WTC11 (cell line): ENCODE data around the gene OR6A2. TPM values are rescaled to one million over a fixed set of nuclear protein-coding genes. Genes with fewer than 3 reads are reported as not detected.

Experiments used
- ATAC-seq: fragments of 200-7000 bp; cut with Tn5 transposase; 2 replicates; pipeline ENCODE4 v1.10.0; 2021; ENCODE audit warnings: mild to moderate bottlenecking, moderate library complexity
- Bru-seq: library from RNA; stranded (reverse); fragments of 400-500 nt; gene quantifications from one replicate; lab custom pipeline; 2021; lab: Mats Ljungman, UMichigan
- CTCF ChIA-PET: fragments of 300-600 bp; sonication (Branson Sonifier 250); formaldehyde crosslinking; loops from one replicate; lab custom pipeline; 2021; ENCODE audit warnings: antibody characterized with exemption; lab: Charles Lee
- POLR2A ChIA-PET: fragments of 350-600 bp; sonication (Branson Sonifier 250); formaldehyde crosslinking; loops from one replicate; lab custom pipeline; 2021; ENCODE audit warnings: antibody characterized with exemption; lab: Charles Lee
- DNase-seq: peaks from one replicate; pipeline ENCODE4 v3.0.0; 2021; ENCODE audit warnings: low spot score
- H3K27ac Mint-ChIP-seq: 2 replicates; pipeline ENCODE4 v1.8.0; 2021; ENCODE audit warnings: mixed read lengths
- H3K27me3 Mint-ChIP-seq: 2 replicates; pipeline ENCODE4 v1.8.0; 2021; ENCODE audit warnings: low read depth, mild to moderate bottlenecking, moderate library complexity, mixed read lengths
- H3K36me3 Mint-ChIP-seq: 2 replicates; pipeline ENCODE4 v1.8.0; 2021; ENCODE audit warnings: mixed read lengths
- H3K4me1 Mint-ChIP-seq: 2 replicates; pipeline ENCODE4 v1.8.0; 2022; ENCODE audit warnings: mixed read lengths
- H3K4me3 Mint-ChIP-seq: 2 replicates; pipeline ENCODE4 v1.8.0; 2021; ENCODE audit warnings: mild to moderate bottlenecking, moderate library complexity, mixed read lengths
- H3K9me3 Mint-ChIP-seq: 2 replicates; pipeline ENCODE4 v1.8.0; 2021; ENCODE audit warnings: mixed read lengths
- ATF1 ChIP-seq: sonication (generic); formaldehyde crosslinking; IDR thresholded peaks from 2 replicates; pipeline ENCODE4 v1.8.1; 2023; ENCODE audit warnings: mild to moderate bottlenecking, moderate library complexity, missing genetic modification reagents
- CBFB ChIP-seq: sonication (generic); formaldehyde crosslinking; IDR thresholded peaks from 2 replicates; pipeline ENCODE4 v1.8.1; 2022; ENCODE audit warnings: mild to moderate bottlenecking, low read depth, missing genetic modification reagents
- CDX4 ChIP-seq: fragments of 250-450 bp; sonication (Bioruptor Pico); IDR thresholded peaks from 2 replicates; pipeline ENCODE4 v1.9.0; 2021; ENCODE audit warnings: moderate library complexity, mild to moderate bottlenecking, inconsistent platforms, borderline replicate concordance
- CREB1 ChIP-seq: sonication (generic); formaldehyde crosslinking; IDR thresholded peaks from 2 replicates; pipeline ENCODE4 v1.8.0; 2023; ENCODE audit warnings: mild to moderate bottlenecking, missing genetic modification reagents
- CREM ChIP-seq: sonication (generic); formaldehyde crosslinking; IDR thresholded peaks from 2 replicates; pipeline ENCODE4 v1.8.1; 2022; ENCODE audit warnings: mild to moderate bottlenecking, missing genetic modification reagents, moderate library complexity
- CTCF ChIP-seq: fragments of 200-600 bp; IDR thresholded peaks from 2 replicates; pipeline ENCODE4 v1.8.0; 2022; ENCODE audit warnings: antibody characterized with exemption
- E2F1 ChIP-seq: sonication (generic); formaldehyde crosslinking; IDR thresholded peaks from 2 replicates; pipeline ENCODE4 v1.8.0; 2022; ENCODE audit warnings: mild to moderate bottlenecking, missing genetic modification reagents
- ETV6 ChIP-seq: sonication (generic); formaldehyde crosslinking; IDR thresholded peaks from 2 replicates; pipeline ENCODE4 v1.8.1; 2022; ENCODE audit warnings: mild to moderate bottlenecking, missing genetic modification reagents
- FOXK1 ChIP-seq: sonication (generic); formaldehyde crosslinking; IDR thresholded peaks from 2 replicates; pipeline ENCODE4 v1.8.0; 2022; ENCODE audit warnings: mild to moderate bottlenecking, moderate library complexity, missing genetic modification reagents
- FOXP1 ChIP-seq: sonication (generic); formaldehyde crosslinking; IDR thresholded peaks from 2 replicates; pipeline ENCODE4 v1.8.0; 2022; ENCODE audit warnings: missing genetic modification reagents, mild to moderate bottlenecking, moderate library complexity, borderline replicate concordance
- GABPB1 ChIP-seq: sonication (generic); formaldehyde crosslinking; IDR thresholded peaks from 2 replicates; pipeline ENCODE4 v1.8.1; 2023; ENCODE audit warnings: mild to moderate bottlenecking, missing genetic modification reagents
- GTF2I ChIP-seq: fragments of 250-450 bp; sonication (Bioruptor Pico); conservative IDR thresholded peaks from 2 replicates; pipeline ENCODE4 v1.4.0; 2021; ENCODE audit warnings: mild to moderate bottlenecking
- JUN ChIP-seq: sonication (generic); formaldehyde crosslinking; IDR thresholded peaks from 2 replicates; pipeline ENCODE4 v1.8.0; 2023; ENCODE audit warnings: mild to moderate bottlenecking, missing genetic modification reagents
- PRRX2 ChIP-seq: fragments of 250-450 bp; sonication (Bioruptor Pico); IDR thresholded peaks from 2 replicates; pipeline ENCODE4 v1.8.0; 2021; ENCODE audit warnings: mild to moderate bottlenecking
- ZBTB21 ChIP-seq: sonication (generic); formaldehyde crosslinking; IDR thresholded peaks from 2 replicates; pipeline ENCODE4 v1.8.1; 2023; ENCODE audit warnings: mild to moderate bottlenecking, missing genetic modification reagents, borderline replicate concordance
- ZNF219 ChIP-seq: sonication (generic); formaldehyde crosslinking; IDR thresholded peaks from 2 replicates; pipeline ENCODE4 v1.8.0; 2023; ENCODE audit warnings: missing genetic modification reagents, mild to moderate bottlenecking, borderline replicate concordance
- ZNF396 ChIP-seq: fragments of 250-450 bp; sonication (Bioruptor Pico); IDR thresholded peaks from 2 replicates; pipeline ENCODE4 v1.8.0; 2021; ENCODE audit warnings: mild to moderate bottlenecking, moderate library complexity, borderline replicate concordance
- ZNF532 ChIP-seq: fragments of 250-450 bp; sonication (Bioruptor Pico); IDR thresholded peaks from 2 replicates; pipeline ENCODE4 v1.9.0; 2021; ENCODE audit warnings: mild to moderate bottlenecking, borderline replicate concordance
- ZNF671 ChIP-seq: fragments of 250-450 bp; sonication (Bioruptor Pico); IDR thresholded peaks from 2 replicates; pipeline ENCODE4 v1.8.0; 2021; ENCODE audit warnings: mild to moderate bottlenecking
- ZSCAN18 ChIP-seq: fragments of 250-450 bp; sonication (Bioruptor Pico); IDR thresholded peaks from 2 replicates; pipeline ENCODE4 v2.1.2; 2022; ENCODE audit warnings: mild to moderate bottlenecking, moderate library complexity
- long read RNA-seq, 3 experiments: library from RNA in 1 of 3; library from capped mRNA in 1 of 3; library from polyadenylated mRNA in 1 of 3; unstranded in 2 of 3; stranded (forward) in 1 of 3; transcript quantifications; one replicate each; pipeline ENCODE4 v2.0.0, GENCODE V29; 2021
- total RNA-seq: library from RNA; stranded (reverse); gene quantifications from 3 replicates; pipeline ENCODE4 v1.2.3, GENCODE V29; 2021
- TF ChIP-seq, protein P1 (sequence below): sonication (generic); formaldehyde crosslinking; IDR thresholded peaks from 2 replicates; pipeline ENCODE4 v1.8.0; 2022; ENCODE audit warnings: mild to moderate bottlenecking, missing genetic modification reagents
- TF ChIP-seq, protein P2 (sequence below): sonication (generic); formaldehyde crosslinking; IDR thresholded peaks from 2 replicates; pipeline ENCODE4 v1.8.1; 2023; ENCODE audit warnings: mild to moderate bottlenecking, missing genetic modification reagents, borderline replicate concordance

The OR6A2 gene
- 0.07 to 0.27 TPM (median 0.07 TPM) in 3 replicates for total RNA-seq
- percentile 39 among the genes with signal in this experiment for Bru-seq, nascent RNA
- long read RNA-seq, experiment 1, result 0 reads
- long read RNA-seq, experiment 2, result 0 reads
- long read RNA-seq, experiment 3, result 0 reads

DNA sequence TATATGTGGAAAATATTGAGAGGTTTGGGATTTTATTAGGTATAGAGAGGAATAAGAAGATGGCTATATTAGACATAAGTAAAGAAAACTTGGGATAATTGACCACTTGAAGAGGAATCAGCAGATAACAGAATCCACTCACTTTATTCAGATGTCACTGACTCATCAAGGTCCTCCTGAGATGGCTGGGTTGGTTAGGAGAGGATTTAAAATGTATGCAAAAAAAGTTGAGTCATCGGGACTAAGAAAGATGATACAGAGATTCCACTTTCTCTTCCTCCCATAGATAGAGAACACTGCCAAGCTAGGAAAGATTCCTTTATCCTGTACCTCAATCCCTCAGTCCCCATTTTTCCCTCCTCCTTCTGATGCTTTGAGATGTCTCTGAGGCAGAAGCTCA lies at the start of gene OR6A2:
Gene OR6A2, minus strand, starts transcription at position 288 of the 400 bp plus-strand sequence. CDS start 3,981 bp downstream, outside the sequence.
- H3K27me3 Mint-ChIP-seq, result peaks cover 4% of the 10 kb centered on the region; the same call in 1 of the 2 replicates
- no peak within 1 kb of the TSS for H3K27ac Mint-ChIP-seq
- ChIA-PET CTCF (interaction anchor here (2.8 kb wide), 1 partner anchor 13 kb away, joined by 14 read pairs; no protein-coding TSS in a partner anchor), POLR2A (no interaction called here)
- no peak for TF ChIP-seq CBFB
- no peak for TF ChIP-seq ZNF219
- no peak for TF ChIP-seq CREB1
- TF ChIP-seq FOXP1 (CRISPR knock-in tag), result no peak
- TF ChIP-seq JUN, result no peak
- TF ChIP-seq ZBTB21 (CRISPR knock-in tag), result no peak
- no peak for TF ChIP-seq ATF1
- no peak for DNase-seq
- H3K36me3 Mint-ChIP-seq, result peaks cover 19% of the 10 kb centered on the region
- peaks cover 15% of the 10 kb centered on the region for H3K4me1 Mint-ChIP-seq
- no peak for ATAC-seq
- H3K4me3 Mint-ChIP-seq, result no peak within 1 kb of the TSS
- H3K9me3 Mint-ChIP-seq, result peaks cover 31% of the 10 kb centered on the region

GRCh38 chr11:6845383-6845782 lies 45.9 kb upstream of the OR6A2 start, which contains the start of gene OR10A5:
OR10A5 (plus strand) TSS chr11:6845683; CDS start chr11:6845683, 0 bp downstream.
- Mint-ChIP-seq H3K36me3 (peaks cover 4% of the 10 kb centered on the region; the same call in 1 of the 2 replicates), H3K27ac (no peak within 1 kb of the TSS), H3K4me3 (no peak within 1 kb of the TSS), H3K4me1 (peaks cover 24% of the 10 kb centered on the region), H3K27me3 (no peaks in the 10 kb centered on the region), H3K9me3 (peaks cover 48% of the 10 kb centered on the region)
- DNase-seq (no peak), ATAC-seq (no peak)
- CTCF ChIA-PET, result no interaction called here
- POLR2A ChIA-PET, result interaction anchor here (0.5 kb wide), 1 partner anchor 143 kb away, joined by 3 read pairs; no protein-coding TSS in a partner anchor
- TF ChIP-seq GABPB1 (CRISPR knock-in tag) (no peak), PRRX2 (no peak), CREB1 (no peak), CTCF (no peak), ZSCAN18 (no peak), ZNF396 (CRISPR knock-in tag) (no peak), ETV6 (no peak), FOXK1 (CRISPR knock-in tag) (no peak), ZNF671 (no peak), FOXP1 (CRISPR knock-in tag) (no peak), GTF2I (no peak), ZNF532 (CRISPR knock-in tag) (no peak), CREM (CRISPR knock-in tag) (no peak), E2F1 (CRISPR knock-in tag) (no peak), CDX4 (CRISPR knock-in tag) (no peak)
- TF ChIP-seq, protein P1, sequence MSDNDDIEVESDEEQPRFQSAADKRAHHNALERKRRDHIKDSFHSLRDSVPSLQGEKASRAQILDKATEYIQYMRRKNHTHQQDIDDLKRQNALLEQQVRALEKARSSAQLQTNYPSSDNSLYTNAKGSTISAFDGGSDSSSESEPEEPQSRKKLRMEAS (CRISPR knock-in tag), result no peak
- TF ChIP-seq, protein P2, sequence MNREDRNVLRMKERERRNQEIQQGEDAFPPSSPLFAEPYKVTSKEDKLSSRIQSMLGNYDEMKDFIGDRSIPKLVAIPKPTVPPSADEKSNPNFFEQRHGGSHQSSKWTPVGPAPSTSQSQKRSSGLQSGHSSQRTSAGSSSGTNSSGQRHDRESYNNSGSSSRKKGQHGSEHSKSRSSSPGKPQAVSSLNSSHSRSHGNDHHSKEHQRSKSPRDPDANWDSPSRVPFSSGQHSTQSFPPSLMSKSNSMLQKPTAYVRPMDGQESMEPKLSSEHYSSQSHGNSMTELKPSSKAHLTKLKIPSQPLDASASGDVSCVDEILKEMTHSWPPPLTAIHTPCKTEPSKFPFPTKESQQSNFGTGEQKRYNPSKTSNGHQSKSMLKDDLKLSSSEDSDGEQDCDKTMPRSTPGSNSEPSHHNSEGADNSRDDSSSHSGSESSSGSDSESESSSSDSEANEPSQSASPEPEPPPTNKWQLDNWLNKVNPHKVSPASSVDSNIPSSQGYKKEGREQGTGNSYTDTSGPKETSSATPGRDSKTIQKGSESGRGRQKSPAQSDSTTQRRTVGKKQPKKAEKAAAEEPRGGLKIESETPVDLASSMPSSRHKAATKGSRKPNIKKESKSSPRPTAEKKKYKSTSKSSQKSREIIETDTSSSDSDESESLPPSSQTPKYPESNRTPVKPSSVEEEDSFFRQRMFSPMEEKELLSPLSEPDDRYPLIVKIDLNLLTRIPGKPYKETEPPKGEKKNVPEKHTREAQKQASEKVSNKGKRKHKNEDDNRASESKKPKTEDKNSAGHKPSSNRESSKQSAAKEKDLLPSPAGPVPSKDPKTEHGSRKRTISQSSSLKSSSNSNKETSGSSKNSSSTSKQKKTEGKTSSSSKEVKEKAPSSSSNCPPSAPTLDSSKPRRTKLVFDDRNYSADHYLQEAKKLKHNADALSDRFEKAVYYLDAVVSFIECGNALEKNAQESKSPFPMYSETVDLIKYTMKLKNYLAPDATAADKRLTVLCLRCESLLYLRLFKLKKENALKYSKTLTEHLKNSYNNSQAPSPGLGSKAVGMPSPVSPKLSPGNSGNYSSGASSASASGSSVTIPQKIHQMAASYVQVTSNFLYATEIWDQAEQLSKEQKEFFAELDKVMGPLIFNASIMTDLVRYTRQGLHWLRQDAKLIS, result no peak
